ENCODE data around the gene GMDS.

Gene GMDS

GRCh38 chr6:1622220-1622850 is 623.1 kb downstream of the GMDS start:
- DNase-seq (ENCODE audit: extremely low read depth, insufficient read length), result no peak
- H3K27me3 ChIP-seq (replicated peaks; ENCODE audit: control insufficient read depth, insufficient read depth, low read length), result no peaks in the 10 kb centered on the region; the same call in none of the 2 replicates
- TF ChIP-seq CTCF (IDR thresholded peaks at IDR 0.05; ENCODE audit: insufficient read depth, low read length, poor library complexity, severe bottlenecking), result no peak
- no peak overlapping the region for H3K4me3 ChIP-seq (replicated peaks; ENCODE audit: low read depth, low read length)
- H3K36me3 ChIP-seq (ENCODE audit: control insufficient read depth, insufficient read depth, low read length), result no peaks in the 10 kb centered on the region

GRCh38 chr6:1621070-1621701 is 624.2 kb downstream of the GMDS start:
- H3K4me3 ChIP-seq (replicated peaks; ENCODE audit: low read depth, low read length), result no peak overlapping the region

GRCh38 chr6:1620504-1621069 is 624.8 kb downstream of the GMDS start:
- Histone ChIP-seq H3K4me3 (replicated peaks; ENCODE audit: low read depth, low read length) (no peak overlapping the region), H3K27me3 (replicated peaks; ENCODE audit: control insufficient read depth, insufficient read depth, low read length) (no peaks in the 10 kb centered on the region; the same call in none of the 2 replicates), H3K36me3 (ENCODE audit: control insufficient read depth, insufficient read depth, low read length) (no peaks in the 10 kb centered on the region)
- DNase-seq (ENCODE audit: extremely low read depth, insufficient read length), result no peak
- no peak for TF ChIP-seq CTCF (IDR thresholded peaks at IDR 0.05; ENCODE audit: insufficient read depth, low read length, poor library complexity, severe bottlenecking)

More at GRCh38 chr6:1621070-1621701, 624.2 kb downstream of the GMDS start:
- no peaks in the 10 kb centered on the region; the same call in none of the 2 replicates for H3K27me3 ChIP-seq (replicated peaks; ENCODE audit: control insufficient read depth, insufficient read depth, low read length)
- H3K36me3 ChIP-seq (ENCODE audit: control insufficient read depth, insufficient read depth, low read length), result no peaks in the 10 kb centered on the region
- DNase-seq (ENCODE audit: extremely low read depth, insufficient read length), result no peak
- no peak for TF ChIP-seq CTCF (IDR thresholded peaks at IDR 0.05; ENCODE audit: insufficient read depth, low read length, poor library complexity, severe bottlenecking)

DNA sequence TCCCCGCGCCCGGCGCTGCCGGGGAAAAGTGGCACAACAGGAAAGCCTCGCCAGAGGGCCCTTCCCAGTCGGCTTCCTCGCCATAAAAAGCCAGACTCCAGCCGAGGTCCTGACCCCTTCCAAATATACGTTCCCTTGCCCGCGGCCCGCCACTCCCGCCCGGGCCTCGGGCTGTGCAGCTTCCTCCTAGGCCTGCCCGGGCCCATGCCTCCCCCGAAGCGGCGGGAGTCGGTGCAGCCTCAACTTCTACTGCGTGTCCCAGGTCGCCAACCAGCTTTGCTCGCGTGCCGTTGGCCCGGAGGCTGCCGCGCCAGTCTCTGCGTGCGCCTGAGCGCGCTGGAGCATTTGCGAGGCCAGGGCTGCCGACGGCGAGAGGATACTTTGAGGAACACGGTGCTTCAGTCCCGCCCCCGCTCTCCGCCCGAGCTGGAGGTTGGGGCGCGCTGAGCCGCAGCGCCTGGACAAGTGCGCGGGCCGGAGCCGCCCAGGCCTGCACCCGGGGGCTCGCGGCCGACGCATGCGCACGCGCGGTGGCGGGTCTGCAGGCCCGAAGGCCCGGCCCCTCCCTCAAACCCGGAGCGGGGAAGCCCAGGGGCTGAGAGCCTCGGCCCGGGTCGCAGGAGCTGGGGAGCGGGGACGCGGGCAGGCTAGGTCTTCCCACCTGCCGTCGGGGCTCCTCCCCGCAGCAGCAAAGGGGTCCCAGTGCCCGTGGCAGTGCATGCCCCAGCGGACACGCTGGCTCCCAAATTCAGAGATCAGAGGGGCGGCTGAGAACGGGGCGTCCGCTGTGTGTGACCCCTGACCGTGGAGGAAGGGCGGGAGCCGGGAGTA is 625.5 kb downstream of the GMDS start:
- Histone ChIP-seq H3K27me3 (replicated peaks; ENCODE audit: control insufficient read depth, insufficient read depth, low read length) (no peaks in the 10 kb centered on the region; the same call in none of the 2 replicates), H3K4me3 (replicated peaks; ENCODE audit: low read depth, low read length) (no peak overlapping the region), H3K36me3 (ENCODE audit: control insufficient read depth, insufficient read depth, low read length) (no peaks in the 10 kb centered on the region)
- DNase-seq (ENCODE audit: extremely low read depth, insufficient read length), result no peak
- TF ChIP-seq CTCF (IDR thresholded peaks at IDR 0.05; ENCODE audit: insufficient read depth, low read length, poor library complexity, severe bottlenecking), result no peak

- no peak for TF ChIP-seq CTCF (IDR thresholded peaks at IDR 0.05; ENCODE audit: insufficient read depth, low read length, poor library complexity, severe bottlenecking)
- no peaks in the 10 kb centered on the region; the same call in none of the 2 replicates for H3K27me3 ChIP-seq (replicated peaks; ENCODE audit: control insufficient read depth, insufficient read depth, low read length)
- H3K4me3 ChIP-seq (replicated peaks; ENCODE audit: low read depth, low read length), result no peak overlapping the region
- H3K36me3 ChIP-seq (ENCODE audit: control insufficient read depth, insufficient read depth, low read length), result no peaks in the 10 kb centered on the region
- DNase-seq (ENCODE audit: extremely low read depth, insufficient read length), result no peak
These were observed 626.2 kb downstream of the GMDS start for GRCh38 chr6:1619098-1619672.
